PC-9 (cell line): Measurements from ENCODE around the gene SP1.

Experiments
- CTCF ChIP-seq: fragments of 200-600 bp; sonication (generic); conservative IDR thresholded peaks from 2 replicates; pipeline ENCODE4 v1.6.1; 2017; ENCODE audit warnings: mixed run types, antibody characterized with exemption, mild to moderate bottlenecking, moderate library complexity
- EZH2 ChIP-seq: fragments of 200-600 bp; sonication (generic); IDR thresholded peaks from 2 replicates; pipeline ENCODE4 v1.8.0; 2017; ENCODE audit warnings: antibody characterized with exemption, low read depth

GRCh38 chr12:53330671-53331070 is 49.3 kb upstream of the SP1 start:
- TF ChIP-seq CTCF (no peak), EZH2 (no peak)
